GM21737 (cell line): ENCODE data around the gene ITPR2.
"Not testable (repeated sequence)": the region's sequence is repeated elsewhere in the genome, so short reads cannot be mapped to it uniquely, and the experiment has no call there.

Experiments
- ATAC-seq: cut with Tn5 transposase; IDR thresholded peaks from one replicate; pipeline ENCODE4 v1.9.1; 2021; ENCODE audit warnings: mild to moderate bottlenecking, moderate library complexity; ENCODE audit not compliant: unreplicated experiment

The ITPR2 gene

GRCh38 chr12:26469421-26470180 is 363.4 kb downstream of the ITPR2 start:
- no peak for ATAC-seq

- no peak for ATAC-seq
Observed at GRCh38 chr12:26467351-26467750, 365.6 kb downstream of the ITPR2 start.

DNA sequence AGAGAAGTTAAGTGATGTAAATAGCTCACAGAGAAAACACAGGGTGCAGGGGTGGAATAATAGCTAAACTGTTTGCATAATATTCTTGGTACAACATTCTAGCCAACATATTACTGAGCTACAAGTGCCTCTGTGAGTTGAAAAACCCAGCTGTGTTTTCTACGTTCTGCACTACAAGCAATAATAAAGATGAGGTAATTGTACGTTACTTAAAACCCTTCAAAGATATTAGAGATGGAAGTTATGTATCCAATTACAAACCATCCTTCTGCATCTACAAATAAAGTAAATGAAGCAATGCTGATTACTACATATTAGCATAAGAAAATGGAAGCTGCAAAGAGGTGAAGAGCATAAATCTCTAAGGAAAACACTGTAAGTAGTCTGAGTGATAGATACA is 366.3 kb downstream of the ITPR2 start:
- ATAC-seq: no peak

DNA sequence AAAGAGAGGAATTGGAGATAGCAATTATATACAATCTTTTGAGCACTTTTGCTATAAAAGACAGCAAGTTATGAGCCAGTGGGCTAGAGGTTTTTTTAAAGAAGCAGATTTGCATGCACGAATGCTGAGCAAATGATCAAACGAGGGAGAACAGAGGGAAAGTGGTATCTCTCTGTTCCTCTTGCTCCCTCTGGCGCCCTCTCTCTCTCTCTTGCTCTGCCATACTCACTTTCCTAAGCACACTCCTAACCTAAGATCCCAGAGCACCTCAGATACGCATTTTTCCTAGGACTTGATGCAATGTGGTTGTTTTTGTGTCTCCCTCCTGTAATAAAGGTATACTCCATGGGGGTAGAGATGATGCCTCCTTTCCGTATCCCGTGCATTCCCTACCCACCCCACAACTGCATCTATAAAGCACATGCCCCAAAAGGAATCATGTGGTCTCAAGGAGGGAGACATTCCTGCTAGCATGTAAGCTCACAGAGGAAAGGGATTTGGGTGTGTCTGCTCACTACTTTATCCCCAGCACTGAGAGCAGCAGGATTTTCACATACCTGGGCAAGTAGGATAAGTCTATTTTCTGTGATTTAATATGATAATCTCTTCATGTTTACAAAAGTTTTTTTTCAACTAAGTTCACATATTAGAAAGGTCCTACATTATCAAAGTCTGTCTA is 367.4 kb downstream of the ITPR2 start:
- ATAC-seq: no peak

GRCh38 chr12:26461776-26462175 is 371.2 kb downstream of the ITPR2 start:
- no peak for ATAC-seq

DNA sequence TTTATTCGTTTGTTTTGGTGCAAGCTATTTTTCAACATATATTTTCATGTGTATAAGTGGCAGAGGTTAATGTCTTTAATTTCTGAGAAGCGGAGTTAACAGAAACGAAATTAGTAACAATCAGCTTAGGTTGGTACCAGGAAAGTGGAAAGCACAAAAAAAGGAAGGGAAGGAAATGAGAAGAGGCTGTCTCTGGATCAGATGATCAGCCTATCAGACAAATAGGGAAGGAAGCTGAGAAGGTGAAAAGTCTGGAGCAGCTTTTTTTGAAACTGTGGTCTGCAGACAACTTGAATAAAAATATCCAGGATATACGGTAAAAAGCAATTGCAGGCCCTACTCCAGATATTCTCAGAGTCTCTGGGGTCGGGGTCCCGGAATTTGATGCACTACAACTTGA is 372.6 kb downstream of the ITPR2 start:
- ATAC-seq: no peak

DNA sequence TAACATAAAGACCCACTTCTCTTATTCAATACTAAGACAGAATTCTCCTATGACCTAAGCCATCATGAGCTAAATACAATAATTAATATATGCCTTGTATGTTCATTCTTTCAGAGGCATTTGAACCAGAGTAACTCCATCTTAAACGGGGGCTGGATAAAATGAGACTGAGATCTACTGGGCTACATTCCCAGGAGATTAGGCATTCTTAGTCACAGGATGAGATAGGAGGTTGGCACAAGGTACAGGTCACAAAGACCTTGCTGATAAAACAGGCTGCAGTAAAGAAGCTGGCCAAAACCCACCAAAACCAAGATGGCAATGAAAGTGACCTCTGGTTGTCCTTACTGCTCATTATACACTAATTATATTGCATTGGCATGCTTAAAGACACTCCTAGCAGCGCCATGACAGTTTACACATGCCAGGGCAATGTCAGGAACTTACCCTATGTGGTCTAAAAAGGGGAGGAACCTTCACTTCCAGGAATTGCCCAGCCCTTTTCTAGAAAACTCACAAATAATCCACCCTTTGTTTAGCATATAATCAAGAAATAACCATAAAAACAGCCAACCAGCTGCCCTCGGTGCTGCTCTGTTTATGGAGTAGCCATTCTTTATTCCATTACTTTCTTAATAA is 376.9 kb downstream of the ITPR2 start:
- no peak for ATAC-seq

- no peak for ATAC-seq
Observed at GRCh38 chr12:26453246-26453645, 379.7 kb downstream of the ITPR2 start.

DNA sequence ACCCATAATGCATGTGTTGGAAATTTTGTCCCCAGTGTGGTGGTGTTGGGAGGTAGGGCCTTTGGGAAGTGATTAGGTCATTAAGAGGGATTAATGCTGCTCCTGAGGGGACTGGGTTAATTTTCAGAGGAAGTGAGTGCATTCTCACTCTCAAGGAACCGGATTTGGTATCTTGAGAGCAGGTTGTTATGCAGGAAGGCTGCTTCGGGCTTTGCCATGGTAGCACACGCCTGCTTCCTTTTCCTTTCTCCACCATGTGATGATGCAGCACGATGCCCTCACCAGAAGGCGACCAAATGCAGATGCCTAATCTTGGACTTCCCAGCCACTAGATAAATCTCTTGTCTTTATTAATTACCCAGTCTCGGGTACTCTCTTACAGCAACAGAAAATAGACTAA is 380.5 kb downstream of the ITPR2 start:
- no peak for ATAC-seq

DNA sequence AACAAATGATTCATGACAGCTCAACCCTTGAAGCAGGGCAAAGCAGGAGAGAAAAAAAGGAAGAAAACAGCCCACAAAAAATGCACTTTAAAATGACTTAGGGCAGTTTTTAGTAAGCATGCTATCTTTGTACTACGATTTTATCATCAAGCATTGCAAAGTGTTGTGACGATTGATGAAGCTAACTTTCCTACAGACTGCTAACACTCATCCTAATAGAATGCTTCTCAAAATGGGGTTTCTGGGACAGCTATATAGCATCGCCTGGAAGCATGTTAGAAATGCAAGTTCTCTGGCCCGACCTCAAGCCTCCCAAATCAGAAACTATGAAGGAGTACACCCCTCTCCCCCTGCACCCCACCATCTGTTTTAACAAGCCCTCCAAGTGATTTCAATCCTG is 381.2 kb downstream of the ITPR2 start:
- ATAC-seq: no peak

DNA sequence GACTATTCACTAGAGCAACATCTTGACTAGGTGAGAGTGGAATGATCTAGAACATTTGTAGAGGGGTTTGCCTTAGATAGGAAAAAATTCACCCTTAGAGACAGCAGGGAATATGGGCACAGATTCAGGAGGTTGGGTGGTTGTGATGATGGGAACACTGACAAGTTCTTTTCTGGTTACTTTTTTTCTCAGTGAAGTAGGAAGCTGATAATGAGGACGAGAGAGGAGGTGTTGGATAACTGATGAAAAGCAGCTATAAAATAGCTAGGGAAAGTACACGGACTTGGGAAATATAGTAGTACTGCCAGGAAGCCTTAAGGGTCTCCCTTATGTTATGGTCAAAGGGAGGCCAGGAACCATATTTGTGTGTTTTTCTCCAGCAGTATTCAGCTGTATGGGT is 387.1 kb downstream of the ITPR2 start:
- ATAC-seq: no peak

GRCh38 chr12:26443309-26443708 is 389.7 kb downstream of the ITPR2 start:
- ATAC-seq: no peak

DNA sequence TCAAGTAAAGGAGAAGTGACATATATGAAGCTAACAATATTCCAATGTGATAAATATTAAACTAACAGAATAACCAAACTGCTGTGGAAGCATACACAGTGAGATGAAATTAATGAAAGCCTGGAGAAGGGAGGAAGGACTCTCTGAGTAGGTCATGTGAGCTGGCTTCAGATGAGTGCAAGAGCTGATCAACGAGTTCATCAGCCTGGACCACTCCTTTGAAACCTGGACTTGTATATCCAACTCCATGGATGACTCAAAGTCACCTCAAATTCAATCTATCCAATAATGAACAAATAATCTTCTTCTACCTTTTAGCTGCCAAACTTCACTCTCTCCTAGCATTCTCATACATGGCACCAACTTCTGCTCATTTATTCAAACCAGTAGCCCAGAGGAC is 391.6 kb downstream of the ITPR2 start:
- ATAC-seq: no peak

DNA sequence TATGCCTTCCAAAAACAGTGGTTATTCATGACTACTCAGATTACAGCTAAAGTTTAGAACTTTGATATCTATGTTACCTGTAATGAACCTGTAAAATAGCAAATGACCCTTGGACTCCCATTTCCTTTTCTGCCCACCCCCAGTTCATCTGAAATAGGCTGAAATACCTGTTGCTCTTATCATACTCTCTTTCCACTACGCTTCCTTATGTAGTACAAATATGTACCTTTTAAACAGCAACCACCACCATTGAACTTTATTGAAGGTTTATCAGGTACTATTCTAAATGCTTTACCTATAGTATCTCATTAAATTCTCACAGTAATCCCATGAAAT is 398.0 kb downstream of the ITPR2 start:
- ATAC-seq: no peak

- no peak for ATAC-seq
Observed at GRCh38 chr12:26434299-26435068, 398.5 kb downstream of the ITPR2 start.

GRCh38 chr12:26433701-26434100 is 399.3 kb downstream of the ITPR2 start:
- ATAC-seq: not testable (repeated sequence)

DNA sequence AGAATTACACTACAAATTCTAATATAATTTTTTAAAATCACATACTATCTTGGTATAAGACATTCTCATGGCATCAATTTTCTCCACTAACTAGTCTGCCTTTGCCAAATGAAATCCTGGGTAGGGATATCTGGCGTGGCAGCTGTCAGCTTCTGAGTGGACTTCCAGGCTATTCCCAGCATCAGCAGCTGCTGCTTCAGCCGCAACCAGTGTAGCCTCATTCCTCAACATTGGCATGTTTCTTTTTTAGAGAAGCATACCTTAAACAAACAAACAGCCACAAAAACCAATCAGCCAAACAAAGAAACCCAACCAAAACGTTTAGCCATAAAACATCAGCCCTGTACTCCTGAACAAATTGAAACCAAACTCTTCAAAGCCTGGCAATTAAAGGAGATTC is 401.8 kb downstream of the ITPR2 start:
- ATAC-seq: no peak

DNA sequence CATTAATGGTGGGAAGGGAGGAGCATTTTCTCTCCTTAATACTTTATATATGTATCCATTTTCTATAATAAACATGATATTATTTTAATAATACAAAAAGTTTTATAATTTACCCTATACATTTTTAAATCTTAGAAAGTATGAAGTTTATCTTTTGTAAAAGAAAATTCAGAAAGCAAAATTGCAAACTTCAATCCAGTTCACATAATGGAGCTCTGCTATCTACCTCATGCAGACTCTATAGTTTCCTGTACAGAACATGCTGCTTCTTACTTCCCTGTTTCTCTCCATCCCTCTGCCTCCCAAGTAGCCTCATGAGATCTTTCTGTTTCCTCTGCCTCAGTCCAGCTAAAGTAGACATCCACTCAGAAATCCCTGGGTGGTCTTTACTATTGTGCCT is 402.4 kb downstream of the ITPR2 start:
- ATAC-seq: not testable (repeated sequence)

DNA sequence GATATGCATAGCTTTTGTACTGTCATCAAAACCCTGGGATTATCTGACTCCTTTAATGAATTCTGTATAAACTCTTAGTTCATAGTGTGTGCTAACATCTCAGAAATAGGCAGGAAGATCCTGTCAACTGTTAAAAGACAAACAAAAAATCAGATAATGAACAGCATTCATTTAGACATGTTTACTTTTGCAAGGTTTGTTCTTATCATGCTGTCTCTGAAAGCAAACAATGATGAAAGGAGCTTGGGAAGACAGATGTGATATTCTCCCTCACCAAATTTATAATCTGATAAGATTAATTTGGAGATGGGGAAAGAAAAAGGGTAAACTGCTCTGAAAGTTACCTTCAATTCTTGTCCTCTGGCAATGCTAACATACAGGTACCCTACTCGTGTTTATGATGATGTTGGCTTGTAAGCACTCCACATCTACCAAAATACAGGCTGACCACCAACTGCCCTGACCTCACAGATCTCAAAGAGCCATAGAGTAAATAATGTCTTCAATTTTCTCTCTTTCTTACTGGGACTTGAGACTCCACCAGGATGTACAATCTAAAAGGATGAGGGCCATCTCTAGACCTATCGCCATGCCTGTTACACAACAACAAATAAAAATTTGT is 403.8 kb downstream of the ITPR2 start:
- no peak for ATAC-seq

DNA sequence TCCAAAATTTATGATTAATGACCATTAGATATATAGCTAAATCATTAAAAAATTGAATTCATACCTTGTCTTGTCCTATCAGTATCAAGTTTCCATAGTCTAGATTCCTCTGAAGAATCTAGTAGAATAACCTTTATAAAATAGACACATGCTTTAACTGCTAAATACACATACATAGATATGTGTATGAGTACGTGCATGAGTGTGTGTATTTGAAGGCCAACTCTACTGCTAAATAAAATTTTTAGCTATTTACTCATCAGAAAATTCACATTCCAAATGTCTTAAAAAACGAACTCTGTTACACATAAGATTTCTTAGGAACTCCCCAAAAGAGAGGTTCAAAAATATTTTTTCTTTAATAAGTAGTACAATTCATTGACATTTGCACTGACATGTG is 404.6 kb downstream of the ITPR2 start:
- ATAC-seq: no peak

- no peak for ATAC-seq
Observed at GRCh38 chr12:26426652-26427051, 406.3 kb downstream of the ITPR2 start.
